Gastrocnemius medialis (tissue), 4 donors: ENCODE measurements around the gene COL1A2. TPM values are rescaled to one million over a fixed set of nuclear protein-coding genes. Genes with fewer than 3 reads are reported as not detected.

Experiments
- ATAC-seq, 2 donors: fragments of 150-250 bp; one replicate each; pipeline ENCODE4 v1.9.1; 2016
- DNase-seq, 2 donors: peaks; one replicate each; pipeline ENCODE4 v3.0.0-alpha.2; 2019
- H3K27ac ChIP-seq, 4 donors: fragments of 200-600 bp; sonication (generic); 1 replicate in 1 of 4; 2 replicates in 3 of 4; pipeline ENCODE4 v1.5.1; 2016 to 2018; ENCODE audit warnings: mild to moderate bottlenecking in 2 of 4, moderate library complexity in 1 of 4
- H3K27me3 ChIP-seq, 3 donors: fragments of 200-600 bp; sonication (generic) in 2 of 3; 1 replicate in 1 of 3; 2 replicates in 2 of 3; pipeline versions ENCODE4 v1.5.1 to v1.6.0; 2016 to 2019; ENCODE audit warnings: mild to moderate bottlenecking in 1 of 3, moderate library complexity in 1 of 3
- H3K36me3 ChIP-seq, 2 donors: fragments of 200-600 bp; sonication (generic) in 1 of 2; one replicate each; pipeline ENCODE4 v1.5.1; 2017 to 2018
- H3K4me1 ChIP-seq, 2 donors: fragments of 200-600 bp; sonication (generic) in 1 of 2; one replicate each; pipeline ENCODE4 v1.5.1; 2016 to 2017; ENCODE audit warnings: mild to moderate bottlenecking in 2 of 2
- H3K4me3 ChIP-seq, 4 donors: fragments of 200-600 bp; sonication (generic) in 3 of 4; 1 replicate in 1 of 4; 2 replicates in 3 of 4; pipeline ENCODE4 v1.5.1; 2016 to 2019; ENCODE audit warnings: mild to moderate bottlenecking in 2 of 4
- H3K9me3 ChIP-seq, 3 donors: fragments of 200-600 bp; sonication (generic) in 2 of 3; 1 replicate in 1 of 3; 2 replicates in 2 of 3; pipeline ENCODE4 v1.5.1; 2016 to 2019
- POLR2A ChIP-seq, 2 donors: fragments of 450-650 bp; IDR thresholded peaks; one replicate each; pipeline ENCODE4 v1.6.1; 2017; ENCODE audit warnings: antibody characterized with exemption in 2 of 2, mild to moderate bottlenecking in 2 of 2, moderate library complexity in 2 of 2
- in situ Hi-C, 4 donors: fragments of 200-750 bp; cut with MboI; loops; one replicate each; pipeline versions ENCODE4 v1.15.0 to v1.8.0; 2017; ENCODE audit warnings: low sequenced_read_pairs in 4 of 4
- intact Hi-C: fragments of 100-400 bp; cut with DNase I; formaldehyde crosslinking; loops from one replicate; pipeline ENCODE4 v1.15.1; 2023; ENCODE audit warnings: low total_unique reads
- total RNA-seq, 4 donors: library from RNA; depleted of rRNA; stranded (reverse); fragments of >200 nt; gene quantifications; one replicate each; pipeline versions ENCODE4 v1.1.0 to v1.2.3, GENCODE V29; 2016
- TF ChIP-seq, protein P1 (sequence below), 5 experiments: fragments of 450-650 bp in 3 of 5; fragments of 200-600 bp in 2 of 5; sonication (generic) in 2 of 5; IDR thresholded peaks in 4 of 5; conservative IDR thresholded peaks in 1 of 5; 1 replicate in 4 of 5; 2 replicates in 1 of 5; pipeline ENCODE4 v1.5.1; 2016 to 2019; ENCODE audit warnings: antibody characterized with exemption in 5 of 5, mild to moderate bottlenecking in 3 of 5, moderate library complexity in 3 of 5

COL1A2 gene
- total RNA-seq, 4 donors from 2014 or later, result 11.2 to 43.6 (median 18.7) TPM

DNA sequence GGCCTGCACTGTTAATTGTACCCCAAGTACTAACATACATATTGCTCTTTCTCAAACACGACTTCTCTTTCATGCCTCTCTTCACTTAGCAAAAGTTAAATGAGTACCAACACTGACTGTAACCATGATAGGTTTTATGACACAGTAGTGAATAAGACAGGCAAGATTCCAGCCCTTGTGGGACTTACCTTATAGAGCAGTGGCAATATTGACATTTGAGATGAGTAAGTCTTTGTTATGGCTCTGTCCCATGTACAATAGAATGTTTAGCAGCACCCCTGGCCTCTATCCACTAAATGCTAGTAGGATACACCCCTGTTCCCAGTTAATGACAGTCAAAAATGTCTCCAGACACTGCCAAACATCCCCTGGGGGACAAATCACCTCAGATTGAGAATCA, 11.9 kb upstream of the COL1A2 start:
- TF ChIP-seq, protein P1, sequence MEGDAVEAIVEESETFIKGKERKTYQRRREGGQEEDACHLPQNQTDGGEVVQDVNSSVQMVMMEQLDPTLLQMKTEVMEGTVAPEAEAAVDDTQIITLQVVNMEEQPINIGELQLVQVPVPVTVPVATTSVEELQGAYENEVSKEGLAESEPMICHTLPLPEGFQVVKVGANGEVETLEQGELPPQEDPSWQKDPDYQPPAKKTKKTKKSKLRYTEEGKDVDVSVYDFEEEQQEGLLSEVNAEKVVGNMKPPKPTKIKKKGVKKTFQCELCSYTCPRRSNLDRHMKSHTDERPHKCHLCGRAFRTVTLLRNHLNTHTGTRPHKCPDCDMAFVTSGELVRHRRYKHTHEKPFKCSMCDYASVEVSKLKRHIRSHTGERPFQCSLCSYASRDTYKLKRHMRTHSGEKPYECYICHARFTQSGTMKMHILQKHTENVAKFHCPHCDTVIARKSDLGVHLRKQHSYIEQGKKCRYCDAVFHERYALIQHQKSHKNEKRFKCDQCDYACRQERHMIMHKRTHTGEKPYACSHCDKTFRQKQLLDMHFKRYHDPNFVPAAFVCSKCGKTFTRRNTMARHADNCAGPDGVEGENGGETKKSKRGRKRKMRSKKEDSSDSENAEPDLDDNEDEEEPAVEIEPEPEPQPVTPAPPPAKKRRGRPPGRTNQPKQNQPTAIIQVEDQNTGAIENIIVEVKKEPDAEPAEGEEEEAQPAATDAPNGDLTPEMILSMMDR (IDR thresholded peaks at IDR 0.05 in 4 of 5, conservative IDR thresholded peaks at IDR 0.05 in 1 of 5), result no peak
- TF ChIP-seq POLR2A (IDR thresholded peaks at IDR 0.05), result no peak
- no peaks in the 10 kb centered on the region for H3K36me3 ChIP-seq
- DNase-seq, result no peak
- no peaks in the 10 kb centered on the region for H3K4me1 ChIP-seq
- no peak overlapping the region for H3K4me3 ChIP-seq
- no peaks in the 10 kb centered on the region for H3K27me3 ChIP-seq
- no peak for ATAC-seq
- no peak overlapping the region for H3K27ac ChIP-seq
- intact Hi-C loops (no loop called here), in situ Hi-C loops (no loop called here)
- no peaks in the 10 kb centered on the region for H3K9me3 ChIP-seq

DNA sequence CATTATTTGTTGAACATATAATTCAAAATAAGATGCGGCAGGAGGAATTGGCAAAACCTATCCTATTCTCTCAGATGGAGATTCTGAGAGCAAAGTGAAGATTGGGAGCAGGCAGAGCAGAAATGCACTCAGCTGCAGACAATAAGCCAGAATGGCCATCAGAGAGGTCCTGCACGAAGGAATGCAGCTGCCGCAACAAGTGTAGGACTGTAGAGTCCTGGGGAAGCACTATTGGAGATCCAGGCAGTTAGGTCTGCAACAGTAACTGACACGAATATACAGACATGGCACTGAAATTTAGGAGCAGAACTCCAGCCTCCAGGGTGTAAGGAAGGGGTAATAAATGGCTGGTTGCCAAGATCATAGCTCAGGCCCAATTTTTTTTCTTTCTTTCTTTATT, 10.4 kb upstream of the COL1A2 start:
- DNase-seq (no peak), ATAC-seq (no peak)
- H3K27ac ChIP-seq, result no peak overlapping the region
- no peaks in the 10 kb centered on the region for H3K27me3 ChIP-seq
- no peak for TF ChIP-seq POLR2A (IDR thresholded peaks at IDR 0.05)
- TF ChIP-seq, protein P1 (IDR thresholded peaks at IDR 0.05 in 4 of 5, conservative IDR thresholded peaks at IDR 0.05 in 1 of 5), result no peak
- H3K9me3 ChIP-seq, result no peaks in the 10 kb centered on the region
- no peak overlapping the region for H3K4me3 ChIP-seq
- in situ Hi-C loops (no loop called here), intact Hi-C loops (no loop called here)
- no peaks in the 10 kb centered on the region for H3K4me1 ChIP-seq
- H3K36me3 ChIP-seq, result no peaks in the 10 kb centered on the region

DNA sequence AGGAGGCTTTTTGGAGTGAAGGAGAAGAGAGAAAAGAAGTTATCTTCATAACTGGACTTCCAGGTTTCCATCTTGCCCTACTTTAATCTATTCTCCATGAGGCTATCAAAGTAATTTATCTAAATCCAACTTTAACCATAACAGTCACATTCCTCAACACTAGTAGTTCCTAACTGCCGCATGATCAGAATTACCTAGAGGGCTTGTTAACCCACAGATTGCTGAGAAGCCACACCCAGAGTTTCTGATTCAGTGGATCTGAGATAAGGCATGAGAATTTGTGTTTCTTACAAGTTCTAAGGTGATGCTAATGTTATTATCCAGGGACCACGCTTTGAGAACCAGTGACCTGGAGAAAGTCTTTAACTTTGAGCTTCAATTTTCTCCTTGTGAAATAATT, 8.3 kb upstream of the COL1A2 start:
- Histone ChIP-seq H3K27me3 (no peaks in the 10 kb centered on the region), H3K27ac (no peak overlapping the region), H3K4me1 (no peaks in the 10 kb centered on the region), H3K36me3 (no peaks in the 10 kb centered on the region), H3K4me3 (no peak overlapping the region), H3K9me3 (no peaks in the 10 kb centered on the region)
- intact Hi-C loops (no loop called here), in situ Hi-C loops (no loop called here)
- TF ChIP-seq, protein P1 (IDR thresholded peaks at IDR 0.05 in 4 of 5, conservative IDR thresholded peaks at IDR 0.05 in 1 of 5), result no peak
- no peak for TF ChIP-seq POLR2A (IDR thresholded peaks at IDR 0.05)
- DNase-seq (no peak), ATAC-seq (no peak)

DNA sequence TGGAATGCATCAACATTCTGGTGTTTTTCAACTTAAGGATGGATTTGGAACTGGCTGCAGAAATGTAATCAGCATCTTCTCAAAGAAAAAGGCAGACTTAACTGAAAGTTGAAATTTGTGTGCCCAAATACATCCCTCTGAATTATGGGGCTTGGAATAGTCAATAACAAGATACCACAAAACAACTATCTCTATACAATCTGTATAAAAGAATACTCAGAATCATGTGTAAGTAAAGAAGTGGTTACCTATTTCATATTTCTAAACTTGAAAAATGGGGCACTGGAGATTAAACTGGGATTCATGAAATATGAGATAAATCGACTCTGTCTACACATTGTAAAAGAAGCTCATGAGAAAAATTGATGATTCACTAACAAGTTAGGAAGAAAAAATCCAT, 6.2 kb upstream of the COL1A2 start:
- intact Hi-C loops, result no loop called here
- in situ Hi-C loops, result no loop called here
- no peaks in the 10 kb centered on the region for H3K36me3 ChIP-seq
- no peaks in the 10 kb centered on the region for H3K27me3 ChIP-seq
- H3K4me1 ChIP-seq, result no peaks in the 10 kb centered on the region
- H3K9me3 ChIP-seq, result no peaks in the 10 kb centered on the region
- no peak overlapping the region for H3K4me3 ChIP-seq
- ATAC-seq, result no peak
- H3K27ac ChIP-seq, result no peak overlapping the region
- TF ChIP-seq POLR2A (IDR thresholded peaks at IDR 0.05), result no peak
- TF ChIP-seq, protein P1 (IDR thresholded peaks at IDR 0.05 in 4 of 5, conservative IDR thresholded peaks at IDR 0.05 in 1 of 5), result no peak
- DNase-seq, result no peak

DNA sequence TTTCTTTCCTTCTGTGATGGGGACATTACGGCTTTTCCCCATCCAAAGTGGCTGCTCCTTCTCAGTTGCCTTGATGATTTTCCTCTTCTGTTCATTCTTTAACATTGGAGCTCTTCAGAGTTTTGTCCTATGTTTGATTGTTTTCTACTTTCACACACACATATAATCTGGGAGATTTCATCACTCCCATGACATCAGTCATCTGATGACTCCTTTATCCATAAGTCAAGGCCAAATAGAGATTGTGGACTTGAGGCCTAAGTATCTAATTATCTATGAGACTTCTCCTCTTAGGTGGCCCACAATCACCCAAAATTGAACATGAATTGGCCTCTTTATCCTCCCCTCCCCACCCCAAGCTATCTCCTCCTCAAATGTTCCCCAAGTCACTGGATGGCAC, 5.3 kb upstream of the COL1A2 start:
- ATAC-seq, result no peak
- Histone ChIP-seq H3K27me3 (peaks cover 0 to 7% (median 5%) of the 10 kb centered on the region in 3 donors), H3K36me3 (no peaks in the 10 kb centered on the region), H3K27ac (no peak overlapping the region), H3K9me3 (no peaks in the 10 kb centered on the region), H3K4me3 (no peak overlapping the region), H3K4me1 (no peaks in the 10 kb centered on the region)
- no peak for DNase-seq
- in situ Hi-C loops (no loop called here), intact Hi-C loops (no loop called here)
- no peak for TF ChIP-seq POLR2A (IDR thresholded peaks at IDR 0.05)
- TF ChIP-seq, protein P1 (IDR thresholded peaks at IDR 0.05 in 4 of 5, conservative IDR thresholded peaks at IDR 0.05 in 1 of 5), result no peak
